ENCODE results near the gene KAT6B. TPM values are rescaled to one million over a fixed set of nuclear protein-coding genes. Genes with fewer than 3 reads are reported as not detected.

Gene KAT6B
- total and polyA plus RNA-seq, 2 experiments from 2014 or later: 15.8 to 36.2 TPM

- Histone ChIP-seq H3K79me2 (peaks cover 81% of the 10 kb centered on the region), H3K4me1 (ENCODE audit: insufficient read depth) (peaks cover 45% of the 10 kb centered on the region), H4K20me1 (ENCODE audit: insufficient read depth, poor library complexity, severe bottlenecking) (peaks cover 20% of the 10 kb centered on the region)
Observed at GRCh38 chr10:74925291-74925690, 98.9 kb downstream of the KAT6B start.

GRCh38 chr10:74925708-74926107 is 99.3 kb downstream of the KAT6B start:
- no peaks in the 10 kb centered on the region for H3K36me3 ChIP-seq (replicated peaks; ENCODE audit: insufficient read depth, low read depth)
- no peak overlapping the region for H2AFZ ChIP-seq
- peak overlapping the region; percentile 41 for H3K27ac ChIP-seq
- no peak for DNase-seq (ENCODE audit: low spot score)
- TF ChIP-seq CTCF (IDR thresholded peaks at IDR 0.05; ENCODE audit: poor library complexity): no peak
- TF ChIP-seq EZH2phosphoT487 (IDR thresholded peaks at IDR 0.05; ENCODE audit: low read depth, severe bottlenecking, unreplicated experiment): no peak
- TF ChIP-seq EZH2 (IDR thresholded peaks at IDR 0.05; ENCODE audit: borderline replicate concordance): no peak
- H3K4me2 ChIP-seq: no peak overlapping the region
- WGBS (ENCODE audit: low lambda C conversion rate, missing lambda C conversion rate): 69% methylated on average over 4 of the region's 4 CpGs
- H4K20me1 ChIP-seq (ENCODE audit: insufficient read depth, poor library complexity, severe bottlenecking): peaks cover 22% of the 10 kb centered on the region
- H3K4me1 ChIP-seq (ENCODE audit: insufficient read depth): peaks cover 45% of the 10 kb centered on the region
- no peaks in the 10 kb centered on the region for H3K27me3 ChIP-seq
- no peaks in the 10 kb centered on the region for H3K9me2 ChIP-seq (replicated peaks; ENCODE audit: insufficient read depth)
- H3K79me2 ChIP-seq: peaks cover 81% of the 10 kb centered on the region
- no peak overlapping the region for H3K4me3 ChIP-seq
- H3K9me3 ChIP-seq (ENCODE audit: low read depth): no peaks in the 10 kb centered on the region

More at GRCh38 chr10:74925291-74925690, 98.9 kb downstream of the KAT6B start:
- TF ChIP-seq CTCF (IDR thresholded peaks at IDR 0.05; ENCODE audit: poor library complexity): no peak
- TF ChIP-seq EZH2 (IDR thresholded peaks at IDR 0.05; ENCODE audit: borderline replicate concordance): no peak
- no peak for TF ChIP-seq EZH2phosphoT487 (IDR thresholded peaks at IDR 0.05; ENCODE audit: low read depth, severe bottlenecking, unreplicated experiment)
- WGBS (ENCODE audit: low lambda C conversion rate, missing lambda C conversion rate): 57% methylated on average over 1 of the region's 1 CpG
- no peaks in the 10 kb centered on the region for H3K9me2 ChIP-seq (replicated peaks; ENCODE audit: insufficient read depth)
- no peak for DNase-seq (ENCODE audit: low spot score)
- H3K36me3 ChIP-seq (replicated peaks; ENCODE audit: insufficient read depth, low read depth): no peaks in the 10 kb centered on the region
- no peak overlapping the region for H3K4me2 ChIP-seq
- peak overlapping the region; percentile 72 for H3K27ac ChIP-seq
- no peaks in the 10 kb centered on the region for H3K27me3 ChIP-seq
- no peaks in the 10 kb centered on the region for H3K9me3 ChIP-seq (ENCODE audit: low read depth)
- H2AFZ ChIP-seq: no peak overlapping the region
- H3K4me3 ChIP-seq: no peak overlapping the region

GRCh38 chr10:74926791-74927585 is 100.6 kb downstream of the KAT6B start:
- Histone ChIP-seq H3K27me3 (no peaks in the 10 kb centered on the region), H2AFZ (no peak overlapping the region), H3K9me3 (ENCODE audit: low read depth) (no peaks in the 10 kb centered on the region), H3K9me2 (replicated peaks; ENCODE audit: insufficient read depth) (no peaks in the 10 kb centered on the region), H3K36me3 (replicated peaks; ENCODE audit: insufficient read depth, low read depth) (no peaks in the 10 kb centered on the region), H3K27ac (no peak overlapping the region), H3K4me2 (no peak overlapping the region), H3K4me3 (no peak overlapping the region), H3K79me2 (peaks cover 81% of the 10 kb centered on the region), H3K4me1 (ENCODE audit: insufficient read depth) (peaks cover 42% of the 10 kb centered on the region), H4K20me1 (ENCODE audit: insufficient read depth, poor library complexity, severe bottlenecking) (peaks cover 26% of the 10 kb centered on the region)
- TF ChIP-seq EZH2phosphoT487 (IDR thresholded peaks at IDR 0.05; ENCODE audit: low read depth, severe bottlenecking, unreplicated experiment) (no peak), CTCF (IDR thresholded peaks at IDR 0.05; ENCODE audit: poor library complexity) (no peak), EZH2 (IDR thresholded peaks at IDR 0.05; ENCODE audit: borderline replicate concordance) (no peak)
- WGBS (ENCODE audit: low lambda C conversion rate, missing lambda C conversion rate): 87% methylated on average over 4 of the region's 4 CpGs
- DNase-seq (ENCODE audit: low spot score): no peak

Data from hepatocyte (in vitro differentiated cells).